Left kidney (tissue), 2 donors: ENCODE measurements around the gene SYNCRIP. TPM values are rescaled to one million over a fixed set of nuclear protein-coding genes. Genes with fewer than 3 reads are reported as not detected.
"Not testable (repeated sequence)": the region's sequence is repeated elsewhere in the genome, so short reads cannot be mapped to it uniquely, and the experiment has no call there.

Experiments used
- DNase-seq: peaks from one replicate; pipeline ENCODE4 v3.0.0-alpha.2; 2013
- polyA plus RNA-seq: library from polyadenylated mRNA; unstranded; fragments of 120-200 nt; gene quantifications from one replicate; pipeline ENCODE4 v1.2.1, GENCODE V29; 2013; ENCODE audit not compliant: insufficient read length

SYNCRIP gene
- polyA plus RNA-seq, 1 donor = 213 TPM

GRCh38 chr6:85672623-85673022, 29.9 kb upstream of the SYNCRIP start:
- no peak for DNase-seq

- no peak for DNase-seq
These were observed 29.4 kb upstream of the SYNCRIP start for GRCh38 chr6:85672050-85672449.

- no peak for DNase-seq
These were observed 27.9 kb upstream of the SYNCRIP start for GRCh38 chr6:85670573-85670972.

- no peak for DNase-seq
These were observed 27.1 kb upstream of the SYNCRIP start for GRCh38 chr6:85669735-85670194.

GRCh38 chr6:85662251-85662650, 19.6 kb upstream of the SYNCRIP start:
- no peak for DNase-seq

- DNase-seq = no peak
These were observed 17.5 kb upstream of the SYNCRIP start for GRCh38 chr6:85660181-85660611.

- DNase-seq = no peak
These were observed 7.9 kb upstream of the SYNCRIP start for GRCh38 chr6:85650606-85651005.

- no peak for DNase-seq
These were observed 1.6 kb upstream of the SYNCRIP start for GRCh38 chr6:85644279-85644762.

GRCh38 chr6:85643537-85644278, 1.0 kb upstream of the SYNCRIP start:
- peak; percentile 85 for DNase-seq

- DNase-seq = peak; percentile 22
These were observed 551 bp downstream of the SYNCRIP start for GRCh38 chr6:85641897-85642773.

- DNase-seq = peak; percentile 3
These were observed 1.2 kb downstream of the SYNCRIP start for GRCh38 chr6:85641522-85641896.

- peak; percentile 4 for DNase-seq
These were observed 1.9 kb downstream of the SYNCRIP start for GRCh38 chr6:85640821-85641220.

GRCh38 chr6:85637579-85637978, 5.1 kb downstream of the SYNCRIP start:
- no peak for DNase-seq

GRCh38 chr6:85632164-85632942, 10.3 kb downstream of the SYNCRIP start:
- no peak for DNase-seq

- not testable (repeated sequence) for DNase-seq
These were observed 11.6 kb downstream of the SYNCRIP start for GRCh38 chr6:85631117-85631516.

- DNase-seq = no peak
These were observed 14.3 kb downstream of the SYNCRIP start for GRCh38 chr6:85628353-85628752.

- no peak for DNase-seq
These were observed 22.4 kb downstream of the SYNCRIP start for GRCh38 chr6:85620308-85620707.

GRCh38 chr6:85614780-85615179, 27.9 kb downstream of the SYNCRIP start:
- DNase-seq = no peak

- DNase-seq = no peak
These were observed 29.8 kb downstream of the SYNCRIP start for GRCh38 chr6:85612690-85613474.

GRCh38 chr6:85610182-85610895, 32.3 kb downstream of the SYNCRIP start:
- DNase-seq = no peak

GRCh38 chr6:85602100-85602499, 40.6 kb downstream of the SYNCRIP start:
- no peak for DNase-seq
